Inferior parietal cortex (tissue), 1 donor: ENCODE measurements around the gene CDC42SE2.
"Not testable (repeated sequence)": the region's sequence is repeated elsewhere in the genome, so short reads cannot be mapped to it uniquely, and the experiment has no call there.

Source experiments
- DNase-seq: peaks from one replicate; pipeline ENCODE4 v3.0.0-alpha.2; 2016; ENCODE audit errors: extremely low spot score

The CDC42SE2 gene

GRCh38 chr5:131277875-131278740 is 14.3 kb downstream of the CDC42SE2 start:
- DNase-seq, result no peak

GRCh38 chr5:131278741-131279124 is 14.9 kb downstream of the CDC42SE2 start:
- DNase-seq, result not testable (repeated sequence)

GRCh38 chr5:131279204-131279603 is 15.4 kb downstream of the CDC42SE2 start:
- DNase-seq, result no peak

DNA sequence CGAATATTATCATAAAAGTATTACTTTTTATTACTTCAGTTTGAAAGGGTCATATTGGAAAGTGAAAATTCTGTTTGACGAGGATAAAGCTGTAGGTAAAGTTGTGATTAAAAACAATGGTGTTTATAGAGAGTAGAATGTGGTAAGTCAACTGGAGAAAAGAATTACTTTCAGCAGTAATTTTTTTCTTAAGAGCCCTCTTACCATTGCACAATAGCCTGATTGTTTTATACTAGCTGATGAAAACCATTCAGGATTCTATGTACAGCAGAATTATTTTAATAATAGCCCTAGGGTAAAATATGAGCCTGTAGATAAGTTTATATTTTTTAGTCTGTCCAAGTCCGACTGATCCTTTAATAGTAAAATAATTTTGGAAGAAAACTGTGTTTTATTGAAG is 16.6 kb downstream of the CDC42SE2 start:
- DNase-seq, result no peak

- DNase-seq, result no peak
Measured at GRCh38 chr5:131281133-131281867, 17.4 kb downstream of the CDC42SE2 start.

- no peak for DNase-seq
Measured at GRCh38 chr5:131281868-131282234, 18.0 kb downstream of the CDC42SE2 start.

DNA sequence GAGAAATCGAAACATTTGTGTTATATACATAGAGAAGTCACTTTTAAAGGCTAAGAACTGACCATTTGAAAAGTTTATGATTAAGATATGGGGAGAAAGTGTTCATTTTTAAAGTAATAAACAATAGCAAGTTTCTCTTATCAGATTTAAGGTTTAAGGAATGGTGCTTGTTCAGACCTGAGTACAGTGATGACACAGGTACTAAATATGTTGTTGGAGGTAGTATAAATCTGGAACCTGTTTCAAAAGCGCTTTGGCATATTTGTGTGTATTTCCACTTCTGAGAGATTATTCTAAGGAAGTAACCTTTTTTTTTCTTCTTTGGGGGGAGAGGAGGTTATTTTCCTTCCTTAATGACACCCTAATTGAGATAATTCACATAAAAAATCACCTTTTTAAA is 18.4 kb downstream of the CDC42SE2 start:
- no peak for DNase-seq

- DNase-seq, result no peak
Measured at GRCh38 chr5:131285703-131286399, 22.0 kb downstream of the CDC42SE2 start.

- no peak for DNase-seq
Measured at GRCh38 chr5:131286400-131286715, 22.5 kb downstream of the CDC42SE2 start.

DNA sequence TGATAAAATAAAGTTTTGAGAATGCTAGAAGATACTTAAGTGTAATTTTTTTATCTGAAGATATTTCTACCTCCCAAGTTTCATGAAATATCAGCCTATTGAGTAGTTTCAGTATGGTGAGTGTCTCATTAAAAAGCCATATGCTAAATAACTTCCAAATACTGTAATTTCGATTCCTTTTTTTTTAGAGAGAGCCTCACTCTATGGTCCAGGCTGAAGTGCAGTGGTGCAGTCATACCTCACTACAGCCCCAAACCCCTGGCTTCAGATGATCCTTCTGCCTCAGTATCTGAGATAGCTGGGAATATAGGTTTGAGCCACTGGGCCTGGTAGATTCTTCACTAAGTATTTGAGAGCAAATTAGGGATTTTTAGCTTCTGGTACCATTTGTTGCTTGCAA is 24.5 kb downstream of the CDC42SE2 start:
- no peak for DNase-seq

- no peak for DNase-seq
Measured at GRCh38 chr5:131289738-131290137, 25.9 kb downstream of the CDC42SE2 start.

- DNase-seq, result no peak
Measured at GRCh38 chr5:131296213-131296672, 32.4 kb downstream of the CDC42SE2 start.

- no peak for DNase-seq
Measured at GRCh38 chr5:131297886-131298285, 34.0 kb downstream of the CDC42SE2 start.

DNA sequence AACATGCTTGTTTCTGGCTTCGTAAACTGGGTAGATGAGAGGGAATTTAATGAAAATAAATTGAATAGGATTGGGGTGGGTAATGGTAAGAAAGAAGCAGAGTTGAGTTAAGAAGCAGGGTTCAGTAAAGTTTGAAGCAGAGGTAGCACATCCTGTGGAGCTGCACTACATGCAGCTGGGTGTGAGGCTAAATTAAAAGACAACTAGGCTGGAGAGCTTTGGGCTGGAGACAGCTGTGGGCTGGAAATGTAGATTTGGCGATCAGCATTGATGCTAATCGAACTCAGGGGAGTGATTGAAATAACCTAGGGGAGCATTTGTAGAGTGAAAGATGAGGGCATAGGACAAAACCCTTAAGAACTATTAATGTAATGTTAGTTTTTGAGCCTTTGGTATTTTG is 35.6 kb downstream of the CDC42SE2 start:
- DNase-seq, result no peak

DNA sequence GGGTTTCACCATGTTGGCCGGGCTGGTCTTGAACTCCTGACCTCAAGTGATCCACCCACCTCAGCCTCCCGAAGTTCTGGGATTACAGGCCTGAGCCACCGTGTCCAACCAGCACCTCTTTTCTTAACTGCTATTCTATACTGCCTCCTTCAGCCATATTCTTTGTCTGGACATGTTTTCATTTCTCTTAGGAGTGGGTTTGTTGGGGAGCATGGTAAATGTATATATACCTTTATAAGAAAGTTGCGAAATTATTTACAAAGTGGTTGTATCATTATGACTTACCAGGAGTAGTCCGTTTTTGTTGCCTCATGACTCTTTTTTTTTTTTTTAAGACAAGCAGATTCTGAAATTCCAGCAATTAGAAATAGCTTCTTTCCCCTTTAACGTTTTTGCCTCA is 38.7 kb downstream of the CDC42SE2 start:
- no peak for DNase-seq

GRCh38 chr5:131303537-131303936 is 39.7 kb downstream of the CDC42SE2 start:
- no peak for DNase-seq

DNA sequence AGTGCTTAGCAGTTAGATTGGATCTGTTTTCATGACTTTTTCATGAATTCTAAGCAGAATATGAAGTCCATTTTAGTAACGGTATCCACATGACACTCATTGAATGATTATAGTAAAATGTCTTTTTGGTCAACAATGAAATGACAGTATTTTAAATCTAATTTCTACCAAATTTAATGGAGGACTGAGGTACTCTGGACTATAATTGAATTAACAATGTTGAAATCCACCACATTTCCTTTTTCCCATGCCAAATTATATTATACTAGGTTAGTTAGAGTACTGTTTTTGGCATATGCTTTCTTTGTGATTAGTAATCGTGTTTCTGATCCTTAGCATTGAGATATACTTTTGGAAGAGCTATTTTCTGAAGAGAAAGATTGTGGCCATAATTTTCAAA is 40.6 kb downstream of the CDC42SE2 start:
- DNase-seq, result no peak

- DNase-seq, result no peak
Measured at GRCh38 chr5:131305138-131305689, 41.4 kb downstream of the CDC42SE2 start.

GRCh38 chr5:131305906-131306305 is 42.1 kb downstream of the CDC42SE2 start:
- DNase-seq, result no peak

GRCh38 chr5:131312235-131312772 is 48.5 kb downstream of the CDC42SE2 start:
- DNase-seq, result not testable (repeated sequence)

GRCh38 chr5:131316026-131316425 is 52.2 kb downstream of the CDC42SE2 start:
- no peak for DNase-seq

DNA sequence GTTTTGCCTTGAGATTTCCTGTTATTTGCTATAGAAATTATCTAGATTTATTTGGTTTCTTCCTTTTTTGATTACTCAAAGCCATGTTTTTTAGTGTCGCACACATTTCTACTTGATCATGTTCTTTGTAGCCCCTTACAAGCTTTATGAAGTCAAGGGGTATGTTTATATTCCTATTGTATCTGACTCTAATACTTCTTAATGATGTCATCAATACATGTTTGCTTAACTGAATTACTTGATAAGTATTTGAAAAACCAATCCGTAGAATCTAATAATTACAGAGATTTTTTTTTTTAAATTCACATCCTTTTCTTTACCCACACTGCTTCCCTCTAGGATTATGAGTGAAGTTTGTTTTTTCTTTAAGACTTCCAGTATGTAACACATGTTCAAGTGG is 53.0 kb downstream of the CDC42SE2 start:
- no peak for DNase-seq
